Uterine smooth muscle cell (primary cell): ENCODE results near the gene TRAPPC13. TPM values are rescaled to one million over a fixed set of nuclear protein-coding genes. Genes with fewer than 3 reads are reported as not detected.

Experiments used
- total RNA-seq: library from RNA; depleted of rRNA; stranded (reverse); fragments of >200 nt; gene quantifications from 2 replicates; pipeline ENCODE4 v1.2.3, GENCODE V29; 2014

The TRAPPC13 gene
- total RNA-seq = 26.4 and 41.5 TPM in 2 replicates

GRCh38 chr5:65624571-65625555 is at the start of gene TRAPPC13, which contains the start of gene SHLD3:
Gene TRAPPC13 (plus strand): TSS chr5:65625027. CDS start chr5:65625061, 34 bp downstream.
Gene SHLD3 (plus strand): TSS chr5:65625027. CDS start chr5:65629588, 4,561 bp downstream.

GRCh38 chr5:65624025-65624570 is 729 bp upstream of the TRAPPC13 start, which contains the start of gene TRIM23:
Gene TRIM23 (minus strand): TSS chr5:65624333. CDS start chr5:65624274, 59 bp downstream.

Other genes starting within 250 kb of the TRAPPC13 start
- 155 and 181 TPM in 2 replicates for gene ADAMTS6, start 143.1 kb upstream of the TRAPPC13 start, total RNA-seq
- gene CENPK, start 61.9 kb upstream of the TRAPPC13 start, total RNA-seq = 12.2 and 37.4 TPM in 2 replicates
- gene PPWD1, start 61.7 kb upstream of the TRAPPC13 start, total RNA-seq = 42.7 and 52.7 TPM in 2 replicates
- 32.1 and 40.4 TPM in 2 replicates for gene TRIM23, start 694 bp upstream of the TRAPPC13 start, total RNA-seq
- gene SHLD3, start within 50 bp of the TRAPPC13 start, total RNA-seq = 4.4 and 5.0 TPM in 2 replicates
- 20.7 and 33.2 TPM in 2 replicates for gene SGTB, start 97.1 kb downstream of the TRAPPC13 start, total RNA-seq
- 40.0 and 50.1 TPM in 2 replicates for gene NLN, start 97.2 kb downstream of the TRAPPC13 start, total RNA-seq